Mucosa of descending colon (tissue), 3 donors: ENCODE results near the gene HMX1. TPM values are rescaled to one million over a fixed set of nuclear protein-coding genes. Genes with fewer than 3 reads are reported as not detected.

Experiments
- ATAC-seq: fragments of 200-7000 bp; cut with Tn5 transposase; one replicate; pipeline ENCODE4 v1.9.1; 2020; ENCODE audit warnings: mild to moderate bottlenecking, moderate library complexity
- DNase-seq, 3 donors: peaks; one replicate each; pipeline ENCODE4 v3.0.0-alpha.2; 2020
- H3K36me3 ChIP-seq: fragments of 200-600 bp; one replicate; pipeline ENCODE4 v1.8.0; 2021; ENCODE audit warnings: low read depth, mild to moderate bottlenecking
- H3K4me1 ChIP-seq: fragments of 200-600 bp; one replicate; pipeline ENCODE4 v1.8.0; 2021; ENCODE audit warnings: low read depth, mild to moderate bottlenecking
- H3K4me3 ChIP-seq: fragments of 200-600 bp; one replicate; pipeline ENCODE4 v1.8.0; 2021; ENCODE audit warnings: mild to moderate bottlenecking
- H3K9me3 ChIP-seq: fragments of 200-600 bp; one replicate; pipeline ENCODE4 v1.8.0; 2021; ENCODE audit warnings: mild to moderate bottlenecking
- CTCF ChIP-seq: fragments of 200-600 bp; IDR thresholded peaks from one replicate; pipeline ENCODE4 v1.8.0; 2022; ENCODE audit warnings: antibody characterized with exemption, mild to moderate bottlenecking
- intact Hi-C, 2 donors: fragments of 100-400 bp; cut with DNase I in 1 of 2; cut with micrococcal nuclease in 1 of 2; formaldehyde crosslinking; loops; one replicate each; pipeline versions ENCODE4 v1.11.0 to v1.11.1; 2022; cut with DNase I, micrococcal nuclease
- total RNA-seq, 3 donors: library from RNA; stranded (reverse); fragmentation: NEBNext Ultra II Directional in 2 of 3; extraction: Animal tissue kit (Norgen Biotek cat#: 25700) in 2 of 3; gene quantifications; one replicate each; pipeline versions ENCODE4 v1.2.1 to v1.2.4, GENCODE V29; 2021 to 2023
- donor health status: DM: no; HTN: no; CAD: no; lungs with moderate emphysema.
- donor health status: DM: no; HTN: no; CAD: no.
- donor health status: DM: no; HTN: yes; CAD: no.

Gene HMX1
- total RNA-seq, 3 donors from 2014 or later = 0.19 TPM; not detected in 2

- Histone ChIP-seq H3K4me1 (no peaks in the 10 kb centered on the region), H3K9me3 (no peaks in the 10 kb centered on the region), H3K36me3 (no peaks in the 10 kb centered on the region), H3K4me3 (no peak overlapping the region)
- DNase-seq (peak in 2 of 3 donors; percentile 9), ATAC-seq (no peak)
- intact Hi-C loops = no loop called here
- TF ChIP-seq CTCF = no peak
These were observed 23.0 kb downstream of the HMX1 start for GRCh38 chr4:8848507-8849265.

GRCh38 chr4:8847764-8848163 lies 23.9 kb downstream of the HMX1 start:
- TF ChIP-seq CTCF = no peak
- intact Hi-C loops = no loop called here
- no peaks in the 10 kb centered on the region for H3K9me3 ChIP-seq
- DNase-seq (no peak), ATAC-seq (no peak)
- H3K4me1 ChIP-seq = no peaks in the 10 kb centered on the region
- no peaks in the 10 kb centered on the region for H3K36me3 ChIP-seq
- H3K4me3 ChIP-seq = no peak overlapping the region

- ATAC-seq (no peak), DNase-seq (no peak)
- Histone ChIP-seq H3K9me3 (no peaks in the 10 kb centered on the region), H3K36me3 (no peaks in the 10 kb centered on the region), H3K4me1 (no peaks in the 10 kb centered on the region), H3K4me3 (no peak overlapping the region)
- no peak for TF ChIP-seq CTCF
- intact Hi-C loops = no loop called here
These were observed 24.3 kb downstream of the HMX1 start for GRCh38 chr4:8847331-8847730.

GRCh38 chr4:8846826-8847225 lies 24.8 kb downstream of the HMX1 start:
- ATAC-seq = no peak

GRCh38 chr4:8846046-8846720 lies 25.5 kb downstream of the HMX1 start:
- ATAC-seq = no peak
- Histone ChIP-seq H3K9me3 (no peaks in the 10 kb centered on the region), H3K4me1 (no peaks in the 10 kb centered on the region), H3K4me3 (no peak overlapping the region), H3K36me3 (no peaks in the 10 kb centered on the region)
- TF ChIP-seq CTCF = no peak
- DNase-seq = peak in 1 of 3 donors; percentile 8
- intact Hi-C loops = no loop called here

More at GRCh38 chr4:8846826-8847225, 24.8 kb downstream of the HMX1 start:
- Histone ChIP-seq H3K9me3 (no peaks in the 10 kb centered on the region), H3K36me3 (no peaks in the 10 kb centered on the region), H3K4me3 (no peak overlapping the region), H3K4me1 (no peaks in the 10 kb centered on the region)
- no peak for DNase-seq
- intact Hi-C loops = no loop called here
- TF ChIP-seq CTCF = no peak
